IMR-90 (cell line): Measurements from ENCODE around the gene NCAPD3.

Source experiments
- BHLHE40 ChIP-seq: fragments of 150-350 bp; IDR thresholded peaks from 2 replicates; pipeline ENCODE4 v1.6.1; 2016; ENCODE audit warnings: mild to moderate bottlenecking, low read depth, low read length
- CHD1 ChIP-seq: IDR thresholded peaks from 2 replicates; pipeline ENCODE4 v1.6.1; 2012; ENCODE audit warnings: low read depth, low read length, improper control_type of control experiment
- CTCF ChIP-seq: conservative IDR thresholded peaks from 2 replicates; pipeline ENCODE4 v1.5.1; 2012; ENCODE audit warnings: mild to moderate bottlenecking, low read depth, low read length, improper control_type of control experiment
- ELK1 ChIP-seq: fragments of 150-350 bp; IDR thresholded peaks from 2 replicates; pipeline ENCODE4 v1.6.1; 2016; ENCODE audit warnings: low read depth, mild to moderate bottlenecking, low read length, moderate library complexity, borderline replicate concordance
- MAFK ChIP-seq: IDR thresholded peaks from 2 replicates; pipeline ENCODE4 v1.6.1; 2012; ENCODE audit warnings: low read depth, low read length, improper control_type of control experiment
- POLR2A ChIP-seq: IDR thresholded peaks from 2 replicates; pipeline ENCODE4 v1.6.1; 2012; ENCODE audit warnings: mild to moderate bottlenecking, low read depth, low read length
- RCOR1 ChIP-seq: IDR thresholded peaks from 2 replicates; pipeline ENCODE4 v1.6.1; 2012; ENCODE audit warnings: mild to moderate bottlenecking, low read length, improper control_type of control experiment; ENCODE audit not compliant: insufficient replicate concordance
- USF2 ChIP-seq: fragments of 150-350 bp; IDR thresholded peaks from 2 replicates; pipeline ENCODE4 v1.6.1; 2017; ENCODE audit warnings: mild to moderate bottlenecking, antibody characterized with exemption, low read length, low read depth

GRCh38 chr11:134110252-134110815, 113.4 kb downstream of the NCAPD3 start:
- TF ChIP-seq POLR2A (no peak), RCOR1 (no peak), USF2 (no peak), CTCF (no peak), BHLHE40 (no peak), CHD1 (no peak), ELK1 (no peak), MAFK (no peak)
